ENCODE results near the gene NFIC.

DNA sequence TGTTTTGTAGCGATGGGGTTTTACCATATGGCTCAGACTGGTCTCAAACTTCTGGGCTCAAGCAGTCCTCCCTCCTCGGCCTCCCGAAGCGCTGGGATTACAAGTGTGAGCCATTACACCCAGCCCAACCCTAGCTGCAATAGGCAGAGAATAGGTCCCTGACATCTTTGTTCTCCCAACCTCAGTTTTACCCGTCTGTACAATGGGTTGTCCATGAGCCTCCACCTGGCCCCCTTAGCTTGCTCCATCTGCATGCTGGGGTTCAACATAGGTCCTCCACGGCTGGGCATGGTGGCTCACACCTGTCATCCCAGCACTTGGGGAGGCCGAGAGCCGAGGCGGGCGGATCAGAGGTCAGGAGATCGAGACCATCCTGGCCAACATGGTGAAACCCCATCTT is 14.4 kb downstream of the NFIC start:
- TF ChIP-seq CTCF (IDR thresholded peaks at IDR 0.05; ENCODE audit: low read depth, low read length) (no peak), POLR2A (IDR thresholded peaks at IDR 0.05; ENCODE audit: extremely low read depth, insufficient read length) (no peak)
